HG03064 (cell line): ENCODE results near the gene ANKRD29.

Source experiments
- ATAC-seq: cut with Tn5 transposase; IDR thresholded peaks from one replicate; pipeline ENCODE4 v1.9.1; 2021; ENCODE audit warnings: low read depth; ENCODE audit not compliant: unreplicated experiment

Gene ANKRD29

DNA sequence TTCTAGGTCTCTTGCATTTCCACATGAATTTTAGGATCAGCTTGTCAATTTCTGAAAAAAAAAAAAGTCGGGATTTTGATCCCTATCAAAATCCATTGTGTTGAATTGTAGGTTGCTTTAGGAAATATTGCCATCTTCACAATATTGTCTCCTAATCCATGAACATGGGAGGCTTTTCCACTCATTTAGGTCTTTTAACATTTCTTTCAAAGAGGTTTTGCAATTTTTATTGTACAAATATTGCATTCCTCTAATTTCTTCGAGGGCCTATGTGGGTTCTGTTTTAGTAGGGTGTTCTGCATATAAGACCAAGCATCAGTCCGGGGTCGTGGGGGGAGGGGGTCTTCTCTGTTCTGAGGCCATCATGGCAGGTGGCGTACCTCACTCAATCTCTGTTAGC, 25.8 kb upstream of the ANKRD29 start:
- no peak for ATAC-seq

DNA sequence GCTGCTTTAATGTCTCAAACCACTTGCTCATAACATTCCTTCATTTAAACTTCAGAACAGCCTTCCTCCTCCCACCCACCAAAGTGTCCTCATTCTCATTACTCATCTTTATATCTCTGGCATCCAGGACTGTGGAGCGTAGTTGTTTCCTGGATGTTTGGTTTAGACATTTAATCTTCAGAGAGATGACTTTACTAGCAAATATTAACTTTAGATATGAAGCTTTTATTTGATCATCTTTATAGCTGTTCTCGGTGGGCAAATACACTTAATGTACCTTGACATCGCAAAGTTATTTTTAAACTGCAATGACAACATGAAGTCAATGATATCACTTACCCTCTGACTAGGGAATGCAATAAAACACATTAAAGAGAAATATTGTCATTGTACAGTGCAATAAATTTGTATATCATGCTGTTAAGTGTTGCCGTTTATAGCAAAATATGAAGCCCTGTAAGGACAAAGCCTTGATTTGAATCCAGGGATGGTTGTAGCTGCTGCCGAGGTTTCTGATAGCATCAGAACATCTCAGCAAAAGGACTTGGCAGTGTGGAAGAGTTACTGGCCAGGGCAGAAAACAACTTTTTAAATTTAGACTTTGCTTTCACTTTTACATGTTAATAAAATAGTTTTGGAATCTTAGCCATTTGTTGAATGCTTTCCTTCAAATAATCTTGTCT, 21.9 kb upstream of the ANKRD29 start:
- ATAC-seq = no peak

DNA sequence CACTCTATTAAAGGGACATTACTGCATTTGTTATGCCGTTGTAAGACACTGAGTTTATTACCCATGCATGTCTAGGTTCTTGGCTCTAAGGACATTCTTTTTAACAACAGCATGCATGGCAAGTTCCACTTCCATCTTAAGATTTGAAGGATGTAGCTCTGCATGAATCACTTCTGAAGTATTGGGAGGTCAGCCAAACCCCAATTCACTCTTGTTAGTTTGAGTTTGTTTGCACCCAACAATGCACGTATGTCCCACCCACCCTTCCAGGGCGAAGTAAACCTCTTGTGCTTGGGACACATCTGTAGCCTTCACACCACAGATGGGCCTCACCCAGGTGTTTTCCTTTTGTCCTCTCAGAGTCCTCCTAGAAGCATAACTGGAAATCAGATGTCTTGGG, 21.0 kb upstream of the ANKRD29 start:
- no peak for ATAC-seq

DNA sequence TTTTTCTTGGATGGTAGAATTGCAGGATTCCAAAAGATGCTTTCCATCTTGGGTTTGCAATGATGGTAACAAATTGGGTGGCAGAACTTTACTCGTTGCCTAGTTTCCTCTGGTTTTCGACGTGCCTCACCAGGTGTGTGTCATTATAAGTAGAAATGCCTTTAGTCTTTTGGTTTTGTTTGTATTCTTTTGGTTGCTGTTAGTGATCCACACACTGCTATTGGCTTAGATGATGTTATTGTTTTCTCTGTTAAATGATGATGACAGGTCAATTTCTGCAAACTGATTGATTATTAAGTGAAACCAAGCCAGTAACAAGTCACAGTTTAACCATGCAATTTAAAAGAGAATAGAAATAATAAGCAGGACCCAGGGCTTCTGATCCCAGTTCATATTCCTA, 20.4 kb upstream of the ANKRD29 start:
- ATAC-seq = no peak

DNA sequence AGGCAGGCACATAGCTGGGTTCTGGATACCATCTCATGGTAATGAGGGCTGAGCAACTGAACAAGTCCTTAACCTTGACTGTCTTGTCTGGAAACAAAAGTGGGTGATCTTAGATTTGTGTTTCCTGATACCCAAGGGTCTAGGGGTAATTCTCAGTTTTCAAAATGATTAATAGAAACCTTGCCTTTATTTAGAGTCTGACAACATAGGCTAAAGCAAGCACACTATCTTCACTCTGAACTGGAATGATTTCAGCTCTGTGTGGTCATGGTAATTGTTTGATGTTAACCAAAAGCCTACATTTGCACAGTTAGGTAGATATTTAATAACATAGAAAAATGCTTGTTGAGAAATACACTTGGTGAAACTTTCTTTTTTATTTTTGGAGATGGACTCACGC, 19.8 kb upstream of the ANKRD29 start:
- no peak for ATAC-seq

DNA sequence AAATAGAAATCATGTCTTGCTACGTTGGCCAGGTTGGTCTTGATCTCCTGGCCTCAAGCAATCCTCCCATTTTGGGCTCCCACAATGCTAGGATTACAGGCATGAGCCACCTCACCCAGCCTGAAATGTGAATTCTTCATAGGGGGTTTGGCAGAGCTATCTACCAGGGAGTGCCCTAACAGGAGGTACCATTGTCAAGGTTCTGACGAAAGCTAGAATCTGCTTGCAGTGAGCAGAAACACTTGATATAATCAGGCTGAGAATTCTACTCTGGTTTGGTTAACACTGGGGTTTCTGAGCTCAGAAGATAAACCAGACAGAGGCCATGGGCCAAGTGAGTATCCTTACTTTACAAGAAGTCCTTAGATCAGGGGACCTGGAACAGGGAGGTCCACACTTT, 19.3 kb upstream of the ANKRD29 start:
- no peak for ATAC-seq

DNA sequence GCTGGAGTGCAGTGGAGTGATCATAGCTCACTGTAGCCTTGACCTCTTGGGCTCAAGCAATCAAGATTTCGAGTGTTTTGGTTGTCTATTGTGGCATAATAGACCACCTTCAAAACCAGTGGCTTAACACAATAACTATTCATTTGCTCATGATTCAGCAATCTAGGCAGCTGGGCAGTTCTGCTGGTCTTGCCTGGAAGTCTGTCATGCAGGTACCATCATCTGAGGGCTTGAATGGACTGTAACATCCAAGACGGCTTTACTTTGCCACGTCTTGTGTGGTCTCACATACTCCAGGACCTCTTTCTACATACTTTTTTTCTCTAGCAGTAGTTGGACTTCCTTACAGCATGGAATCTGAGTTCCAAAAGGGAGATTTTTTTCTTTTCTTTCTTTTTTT, 13.2 kb upstream of the ANKRD29 start:
- no peak for ATAC-seq

DNA sequence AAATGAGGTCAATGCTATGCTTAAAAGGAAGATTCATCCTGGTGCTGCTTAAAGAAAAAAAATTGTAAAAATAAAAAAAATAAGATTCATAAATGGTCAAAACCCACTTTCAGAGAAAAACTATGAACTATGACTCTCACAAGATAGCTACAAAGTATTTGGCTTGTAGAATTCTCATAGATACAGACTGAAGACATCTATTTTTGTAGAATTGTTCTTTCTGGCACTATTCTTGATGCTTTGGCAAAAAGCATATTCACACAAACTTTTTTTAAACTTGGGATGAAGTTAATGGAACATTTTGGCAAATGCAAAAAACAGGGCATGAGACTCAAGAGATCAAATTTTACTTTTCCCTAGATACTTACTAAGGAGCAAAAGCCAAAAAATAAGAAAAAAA, 12.5 kb upstream of the ANKRD29 start:
- no peak for ATAC-seq

DNA sequence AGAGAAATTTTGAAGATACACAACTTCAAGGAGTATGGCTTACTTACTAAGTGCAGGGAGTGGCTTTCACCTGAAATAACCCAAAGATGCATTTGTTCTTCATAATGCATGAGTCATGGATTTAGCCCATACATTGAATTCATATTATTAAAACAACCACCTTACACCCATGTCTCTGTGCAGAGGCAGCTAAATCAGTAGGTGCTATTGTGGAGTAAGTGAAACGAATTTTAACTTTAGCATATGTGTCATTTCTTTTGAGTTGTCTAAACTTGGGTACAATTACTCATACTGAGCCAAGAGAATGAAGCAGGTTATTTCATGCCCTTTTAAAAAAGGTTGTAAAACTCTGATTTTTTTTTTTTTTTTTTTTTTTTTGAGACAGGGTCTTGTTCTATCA, 11.0 kb upstream of the ANKRD29 start:
- ATAC-seq = no peak

DNA sequence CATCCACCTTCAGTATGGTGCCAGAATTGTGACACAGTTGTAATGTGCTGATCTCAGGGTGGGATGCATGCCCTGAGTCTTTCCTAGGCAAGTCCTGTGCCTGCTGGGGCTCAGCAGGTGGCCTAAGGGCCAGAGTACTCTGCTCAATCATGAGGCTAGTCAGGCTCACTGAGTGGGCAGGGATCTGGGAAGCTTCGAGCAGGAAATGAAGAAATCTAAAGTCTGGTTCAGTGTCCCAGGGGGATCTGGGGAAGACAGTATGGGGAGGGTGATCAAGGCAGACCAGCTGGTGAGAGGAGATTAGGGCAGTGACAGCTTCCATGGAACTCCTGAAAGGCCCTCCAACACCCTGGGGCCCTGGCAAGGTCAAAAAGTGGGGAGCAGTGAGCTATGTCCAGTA, 8.9 kb upstream of the ANKRD29 start:
- ATAC-seq = no peak

DNA sequence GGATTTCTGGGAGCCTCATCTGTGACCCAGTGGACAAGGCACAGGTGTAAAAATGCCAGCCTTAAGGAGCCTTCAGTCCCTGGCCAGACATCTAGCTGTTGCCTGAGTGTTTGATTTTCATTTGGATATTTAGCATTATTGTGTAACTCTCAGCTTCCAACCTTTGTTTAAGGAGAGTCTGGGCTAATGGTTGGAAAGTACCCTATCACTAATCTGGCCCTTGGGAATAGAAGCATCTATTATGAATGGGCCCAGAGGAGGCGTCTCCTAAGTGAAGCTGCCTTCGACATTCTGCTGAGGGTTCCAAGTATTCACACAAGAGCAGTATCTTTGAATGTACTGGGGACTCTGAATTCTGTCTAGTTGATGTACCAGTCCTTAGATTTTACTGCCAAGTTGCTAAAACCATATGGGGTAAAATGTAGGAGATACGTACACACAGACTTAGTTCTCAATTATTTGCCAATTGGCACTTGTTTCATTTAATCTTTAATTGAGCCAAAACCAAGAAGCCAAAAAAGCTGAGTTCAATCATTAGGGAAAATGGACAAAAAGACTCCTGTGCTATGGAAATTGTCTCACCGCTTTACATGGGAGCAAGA, 7.2 kb upstream of the ANKRD29 start:
- no peak for ATAC-seq

DNA sequence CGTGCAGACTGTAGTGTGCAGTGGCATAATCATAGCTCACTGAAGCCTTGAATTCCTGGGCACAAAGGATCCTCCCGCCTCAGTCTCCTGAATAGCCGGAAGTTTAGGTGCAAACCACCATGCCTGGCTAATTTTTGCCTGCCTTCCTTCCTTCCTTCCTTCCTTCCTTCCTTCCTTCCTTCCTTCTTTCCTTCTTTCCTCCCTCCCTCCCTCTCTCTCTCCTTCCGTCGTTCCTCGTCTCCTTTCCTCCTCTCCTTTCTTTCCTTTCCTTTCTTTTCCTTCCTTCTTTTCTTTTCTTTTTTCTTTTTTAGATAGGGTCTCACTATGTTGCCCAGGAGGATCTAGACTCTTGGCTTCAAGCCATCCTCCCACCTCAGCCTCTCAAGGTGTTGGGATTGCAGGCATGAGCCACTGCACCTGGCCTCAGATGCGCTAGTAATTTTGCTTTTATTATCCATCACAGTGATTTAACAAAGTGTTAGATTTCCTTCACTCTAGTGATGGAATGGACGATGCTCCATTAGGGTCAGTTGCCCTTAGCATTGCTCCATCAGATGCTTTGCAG, 6.6 kb upstream of the ANKRD29 start:
- ATAC-seq = no peak

DNA sequence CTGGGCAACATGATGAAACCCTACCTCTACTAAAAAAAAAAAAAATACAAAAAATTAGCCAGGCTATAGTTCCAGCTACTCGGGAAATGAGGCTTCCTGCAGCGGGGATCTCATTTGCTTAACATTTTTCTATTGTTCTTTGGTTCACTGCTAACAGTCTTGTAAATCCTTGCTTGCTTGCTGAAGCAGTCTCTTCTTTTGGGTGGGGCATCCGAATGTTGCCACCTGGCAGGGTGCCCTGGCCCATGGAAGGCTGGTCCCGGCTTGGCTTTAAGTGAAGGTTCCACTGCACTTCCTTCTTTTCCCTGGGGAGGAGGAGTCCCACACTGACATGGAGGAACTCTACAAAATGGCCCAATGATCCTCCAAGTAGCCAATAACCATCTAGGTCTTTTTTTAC, 6.0 kb upstream of the ANKRD29 start:
- ATAC-seq = no peak

DNA sequence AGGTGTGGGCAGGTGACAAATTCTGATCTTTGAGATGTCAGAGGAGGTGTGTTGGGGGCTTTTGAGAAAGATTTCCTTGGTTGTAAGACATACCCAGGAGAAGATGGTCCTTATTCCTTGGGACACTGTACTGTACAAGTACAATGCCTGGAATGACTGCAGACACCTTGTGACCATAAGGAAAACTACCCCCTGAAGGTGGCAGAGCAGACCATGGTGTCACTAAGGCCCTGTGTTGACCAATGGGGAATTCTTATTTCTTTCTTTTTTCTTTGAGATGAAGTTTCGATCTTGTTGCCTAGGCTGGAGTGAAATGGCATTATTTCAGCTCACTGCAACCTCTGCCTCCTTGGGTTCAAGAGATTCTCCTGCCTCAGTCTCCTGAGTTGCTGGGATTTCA, 4.4 kb upstream of the ANKRD29 start:
- no peak for ATAC-seq

DNA sequence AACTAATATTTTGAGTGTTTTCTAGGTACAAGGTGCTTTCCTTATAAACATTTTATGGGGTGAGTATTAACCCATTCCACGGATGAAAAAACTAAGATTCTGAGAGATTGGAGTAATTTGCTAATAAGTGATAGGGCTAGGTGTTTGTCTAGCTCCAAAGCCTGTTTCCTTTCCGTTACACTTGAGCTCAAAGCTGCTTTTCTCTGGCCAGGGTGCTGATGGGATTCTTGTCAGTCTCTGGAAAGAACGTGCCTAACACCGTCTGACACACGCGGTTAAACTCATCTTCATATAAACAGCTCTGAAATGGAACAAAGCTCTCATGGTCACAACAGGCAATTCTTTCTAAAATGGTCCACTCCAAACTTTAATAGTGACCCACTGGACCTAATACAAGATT, 2.0 kb upstream of the ANKRD29 start:
- ATAC-seq = no peak

DNA sequence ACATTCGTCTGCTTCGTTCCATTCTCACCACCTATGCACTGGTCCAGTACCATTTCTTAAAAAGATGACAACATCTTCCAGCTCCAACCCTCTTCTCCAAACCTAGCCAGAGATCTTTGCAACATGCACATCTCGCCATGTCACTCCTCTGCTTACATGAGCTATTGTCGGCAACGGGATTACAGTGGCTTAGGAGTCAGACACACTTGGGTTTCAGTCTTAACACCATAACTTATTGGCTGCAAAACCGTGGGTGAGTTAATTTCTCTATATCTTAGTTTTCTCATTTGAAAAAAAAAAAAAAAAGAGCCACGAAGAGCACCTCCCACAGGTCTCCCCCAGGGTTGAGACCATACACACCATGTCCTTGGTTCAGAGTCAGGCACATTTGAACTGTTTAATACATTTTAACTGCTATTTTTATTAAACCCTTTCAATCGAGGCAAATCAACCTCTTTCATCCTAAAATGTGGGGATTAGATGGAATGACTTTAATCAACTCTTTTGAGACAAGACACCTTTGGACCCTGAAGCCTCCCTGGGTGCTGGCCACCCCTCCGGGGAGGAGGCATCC, 889 bp downstream of the ANKRD29 start:
- no peak for ATAC-seq

DNA sequence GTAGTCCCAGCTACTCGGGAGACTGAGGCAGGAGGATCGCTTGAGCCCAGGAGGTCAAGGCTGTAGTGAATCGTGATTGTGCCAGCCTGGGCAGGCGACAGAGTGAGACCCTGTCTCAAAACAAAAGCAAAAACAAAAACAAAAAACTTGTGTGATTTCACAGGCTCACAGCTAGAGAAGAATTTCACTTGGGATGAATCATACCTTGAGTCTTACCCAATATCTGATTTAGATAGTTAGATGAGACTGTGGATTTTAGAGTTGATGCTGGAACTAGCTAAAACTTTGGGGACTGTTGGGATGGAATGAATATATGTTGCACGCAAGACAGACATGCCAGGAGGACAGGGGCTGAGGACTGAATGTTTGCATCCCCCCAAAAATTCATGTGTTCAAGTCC, 4.4 kb downstream of the ANKRD29 start:
- ATAC-seq = no peak

DNA sequence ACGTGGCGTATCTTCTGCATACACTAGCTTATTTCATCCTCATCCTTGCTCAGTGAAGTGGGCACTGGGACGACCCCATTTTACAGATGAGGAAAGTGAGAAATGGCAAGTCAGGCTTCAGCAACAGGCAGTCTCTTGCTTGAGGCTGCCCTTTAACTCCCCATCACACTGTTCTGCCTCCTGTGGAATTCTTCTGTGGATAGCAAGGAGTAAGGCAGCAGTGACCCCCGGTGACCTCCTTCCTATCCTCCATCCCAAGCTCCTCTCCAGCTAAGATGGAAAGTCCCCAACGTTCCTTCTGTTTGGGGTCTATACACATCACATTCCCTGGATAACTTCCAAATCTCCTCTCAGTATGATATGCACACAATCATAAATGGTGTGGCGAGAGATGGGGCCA, 10.5 kb downstream of the ANKRD29 start:
- no peak for ATAC-seq

DNA sequence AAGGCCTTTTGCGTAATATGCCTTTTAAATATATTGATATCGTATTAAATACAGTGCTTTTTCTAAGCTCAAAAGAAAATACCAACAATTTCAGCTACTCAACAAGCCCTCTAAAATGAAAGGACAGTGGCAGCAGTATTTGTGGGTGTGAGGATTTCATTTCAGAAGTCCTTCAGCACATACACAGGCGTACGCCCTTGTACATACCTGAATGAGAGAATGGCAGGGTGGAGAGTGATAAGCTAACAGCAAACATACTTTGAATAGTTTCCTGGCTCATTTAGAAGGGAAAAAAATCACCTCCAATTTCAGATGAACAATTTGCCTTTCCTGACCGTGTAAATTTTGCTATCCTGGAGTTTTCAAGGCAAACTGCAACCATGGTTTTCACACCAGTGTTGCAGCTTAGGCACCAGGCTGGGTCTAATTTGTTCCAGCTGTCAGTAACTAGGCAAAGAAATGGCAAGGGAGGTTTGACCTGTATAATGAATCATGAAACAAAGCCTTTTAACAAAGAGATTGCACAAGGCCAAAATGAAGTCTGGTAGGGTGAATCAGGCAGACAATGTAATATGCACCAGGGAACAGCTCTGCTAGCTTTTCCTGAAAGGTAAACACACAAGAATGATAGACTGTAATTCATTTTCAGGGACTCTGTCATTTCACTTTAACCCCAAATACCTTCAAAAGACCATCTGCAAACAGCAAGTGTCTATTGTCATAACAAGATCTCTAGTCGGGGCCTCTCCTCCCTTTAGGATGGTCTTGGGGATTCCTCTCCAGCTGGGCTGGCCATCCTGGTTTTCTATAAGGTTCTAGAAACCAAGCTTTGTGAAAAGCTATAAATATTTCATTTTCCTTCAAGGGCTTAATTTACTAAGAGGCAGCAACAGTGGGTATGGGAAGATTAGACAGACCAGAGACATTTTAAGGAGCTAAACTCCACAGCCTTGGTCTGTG, 11.5 kb downstream of the ANKRD29 start:
- no peak for ATAC-seq

DNA sequence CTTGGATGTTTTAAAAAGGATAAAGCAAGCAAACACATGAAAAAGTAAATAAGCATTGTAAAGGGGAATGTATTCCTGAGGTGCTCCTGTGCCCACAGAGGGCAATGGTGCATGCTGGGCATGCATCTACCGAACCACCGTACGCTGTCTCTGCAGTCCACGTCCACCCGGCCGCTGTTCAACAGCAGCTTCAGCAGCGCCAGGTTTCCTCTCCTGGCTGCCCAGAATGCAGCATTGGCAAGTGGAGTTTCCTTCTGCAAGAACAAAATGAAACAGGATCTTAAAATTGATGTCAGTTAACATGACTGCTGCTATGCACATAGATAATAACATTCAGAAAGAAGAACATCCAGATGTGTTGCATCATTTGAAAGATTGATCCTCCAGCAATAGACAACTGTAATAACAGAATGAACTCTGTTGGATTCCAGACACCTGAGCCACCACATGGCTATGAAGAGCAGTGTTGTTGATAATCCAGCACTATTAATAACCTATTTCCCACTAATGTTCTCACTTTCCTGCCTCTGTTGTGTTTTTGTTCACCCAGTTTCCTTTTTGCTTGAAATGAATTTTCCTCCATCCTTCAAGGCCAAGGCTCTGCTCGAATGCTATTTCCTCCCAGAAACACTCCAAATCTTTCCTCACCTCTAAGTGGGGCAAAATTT, 13.6 kb downstream of the ANKRD29 start:
- no peak for ATAC-seq
